Measurements from ENCODE around the gene ANKRD29.
A peak's percentile ranks its signal among the peaks of the same experiment; 100 is the strongest.

GRCh38 chr18:23618862-23619387, 43.8 kb downstream of the ANKRD29 start:
- peak in 1 of 3 experiments; percentile 4 for TF ChIP-seq CTCF (optimal IDR thresholded peaks at IDR 0.05 in 1 of 3, IDR thresholded peaks at IDR 0.05 in 1 of 3, conservative IDR thresholded peaks at IDR 0.05 in 1 of 3; ENCODE audit: extremely low read depth in 1 of 3, insufficient read depth in 2 of 3, low read length in 3 of 3)
- no peak for TF ChIP-seq EZH2 (IDR thresholded peaks at IDR 0.05; ENCODE audit: low read length)

Measured in keratinocyte (primary cell).